ENCODE results near the gene USP3. TPM values are rescaled to one million over a fixed set of nuclear protein-coding genes. Genes with fewer than 3 reads are reported as not detected.

Gene USP3
- total RNA-seq, 1 donor = 45.8 TPM

GRCh38 chr15:63469190-63469589 is 35.2 kb upstream of the USP3 start:
- no peak for DNase-seq (ENCODE audit: low read depth)
- no peak for TF ChIP-seq CTCF (IDR thresholded peaks at IDR 0.05; ENCODE audit: insufficient read depth, low read length)
- no peak overlapping the region for H3K4me3 ChIP-seq (ENCODE audit: low read depth, low read length)

GRCh38 chr15:63469984-63470383 is 34.4 kb upstream of the USP3 start:
- no peak for TF ChIP-seq CTCF (IDR thresholded peaks at IDR 0.05; ENCODE audit: insufficient read depth, low read length)
- no peak overlapping the region for H3K4me3 ChIP-seq (ENCODE audit: low read depth, low read length)

GRCh38 chr15:63473007-63473748 is 31.2 kb upstream of the USP3 start:
- H3K4me3 ChIP-seq (ENCODE audit: low read depth, low read length) = no peak overlapping the region
- no peak for DNase-seq (ENCODE audit: low read depth)
- no peak for TF ChIP-seq CTCF (IDR thresholded peaks at IDR 0.05; ENCODE audit: insufficient read depth, low read length)

More at GRCh38 chr15:63469984-63470383, 34.4 kb upstream of the USP3 start:
- DNase-seq (ENCODE audit: low read depth) = no peak

GRCh38 chr15:63473749-63473998 is 30.7 kb upstream of the USP3 start:
- no peak for TF ChIP-seq CTCF (IDR thresholded peaks at IDR 0.05; ENCODE audit: insufficient read depth, low read length)
- no peak for DNase-seq (ENCODE audit: low read depth)

GRCh38 chr15:63473999-63474809 is 30.2 kb upstream of the USP3 start:
- peak; percentile 72 for DNase-seq (ENCODE audit: low read depth)
- no peak for TF ChIP-seq CTCF (IDR thresholded peaks at IDR 0.05; ENCODE audit: insufficient read depth, low read length)

More at GRCh38 chr15:63473749-63473998, 30.7 kb upstream of the USP3 start:
- no peak overlapping the region for H3K4me3 ChIP-seq (ENCODE audit: low read depth, low read length)

GRCh38 chr15:63474810-63475316 is 29.5 kb upstream of the USP3 start:
- H3K4me3 ChIP-seq (ENCODE audit: low read depth, low read length) = no peak overlapping the region
- no peak for TF ChIP-seq CTCF (IDR thresholded peaks at IDR 0.05; ENCODE audit: insufficient read depth, low read length)
- DNase-seq (ENCODE audit: low read depth) = no peak

More at GRCh38 chr15:63473999-63474809, 30.2 kb upstream of the USP3 start:
- H3K4me3 ChIP-seq (ENCODE audit: low read depth, low read length) = no peak overlapping the region
